Activated CD4-positive, alpha-beta T cell treated with anti-CD3 and anti-CD28 coated beads, Interleukin-10, Interleukin-2, amounts not matched to agents 100 ng/mL and 50 ng/mL, durations not matched to agents 16 hours and 8 hours (primary cell): ENCODE data around the gene IBA57.
"Not testable (repeated sequence)": the region's sequence is repeated elsewhere in the genome, so short reads cannot be mapped to it uniquely, and the experiment has no call there.

Source experiments
- DNase-seq: peaks from one replicate; pipeline ENCODE4 v3.0.0-alpha.2; 2020

The IBA57 gene

DNA sequence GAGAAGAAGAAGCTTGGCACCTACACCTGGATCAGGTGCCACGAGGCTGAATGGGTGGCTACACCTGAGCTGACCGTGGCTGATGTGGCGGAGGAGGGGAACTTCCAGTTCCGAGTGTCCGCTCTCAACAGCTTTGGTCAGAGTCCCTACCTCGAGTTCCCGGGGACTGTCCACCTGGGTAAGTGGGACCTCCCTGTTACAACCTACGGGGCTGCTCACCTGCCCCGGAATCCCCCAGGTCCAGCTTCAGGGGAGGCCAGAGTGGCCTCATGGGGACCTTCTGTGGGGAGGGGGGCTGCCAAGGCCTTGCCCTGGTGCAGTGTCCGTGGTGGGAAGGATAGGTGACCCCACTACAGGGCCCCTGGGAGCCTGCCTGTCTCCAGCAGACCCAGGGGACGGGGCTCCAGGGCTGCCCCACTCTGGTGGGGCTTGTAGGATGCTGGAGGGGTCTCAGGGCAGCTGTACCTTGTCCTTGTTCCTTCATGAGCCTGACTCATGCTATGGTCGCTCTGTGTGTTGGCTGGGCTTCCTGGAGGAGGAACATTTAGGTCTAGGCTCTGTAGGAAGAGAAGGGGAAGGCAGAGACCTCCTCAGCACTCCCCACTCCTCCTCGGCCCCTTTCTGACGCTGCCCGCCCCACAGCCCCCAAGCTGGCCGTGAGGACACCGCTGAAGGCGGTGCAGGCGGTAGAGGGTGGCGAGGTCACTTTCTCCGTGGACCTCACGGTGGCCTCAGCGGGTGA is 49.5 kb downstream of the IBA57 start:
- DNase-seq, result no peak

DNA sequence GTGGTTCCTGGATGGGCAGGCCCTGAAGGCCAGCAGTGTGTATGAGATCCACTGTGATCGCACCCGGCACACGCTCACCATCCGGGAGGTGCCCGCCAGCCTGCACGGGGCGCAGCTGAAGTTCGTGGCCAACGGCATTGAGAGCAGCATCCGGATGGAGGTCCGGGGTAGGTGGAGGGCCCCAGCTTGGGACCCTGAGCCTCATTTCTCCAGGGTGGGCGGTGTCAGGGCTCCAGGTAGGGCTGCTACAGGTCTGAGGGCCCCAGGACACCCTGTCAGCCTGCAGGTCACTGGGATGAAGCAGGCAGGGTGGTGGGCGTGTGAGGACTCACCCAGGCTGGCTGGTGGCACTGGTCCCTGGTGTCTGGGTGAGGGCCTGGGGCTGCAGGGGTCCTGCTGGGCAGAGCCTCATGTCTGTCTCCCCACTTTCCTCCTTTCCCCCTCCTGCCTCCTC is 50.1 kb downstream of the IBA57 start:
- DNase-seq, result no peak

DNA sequence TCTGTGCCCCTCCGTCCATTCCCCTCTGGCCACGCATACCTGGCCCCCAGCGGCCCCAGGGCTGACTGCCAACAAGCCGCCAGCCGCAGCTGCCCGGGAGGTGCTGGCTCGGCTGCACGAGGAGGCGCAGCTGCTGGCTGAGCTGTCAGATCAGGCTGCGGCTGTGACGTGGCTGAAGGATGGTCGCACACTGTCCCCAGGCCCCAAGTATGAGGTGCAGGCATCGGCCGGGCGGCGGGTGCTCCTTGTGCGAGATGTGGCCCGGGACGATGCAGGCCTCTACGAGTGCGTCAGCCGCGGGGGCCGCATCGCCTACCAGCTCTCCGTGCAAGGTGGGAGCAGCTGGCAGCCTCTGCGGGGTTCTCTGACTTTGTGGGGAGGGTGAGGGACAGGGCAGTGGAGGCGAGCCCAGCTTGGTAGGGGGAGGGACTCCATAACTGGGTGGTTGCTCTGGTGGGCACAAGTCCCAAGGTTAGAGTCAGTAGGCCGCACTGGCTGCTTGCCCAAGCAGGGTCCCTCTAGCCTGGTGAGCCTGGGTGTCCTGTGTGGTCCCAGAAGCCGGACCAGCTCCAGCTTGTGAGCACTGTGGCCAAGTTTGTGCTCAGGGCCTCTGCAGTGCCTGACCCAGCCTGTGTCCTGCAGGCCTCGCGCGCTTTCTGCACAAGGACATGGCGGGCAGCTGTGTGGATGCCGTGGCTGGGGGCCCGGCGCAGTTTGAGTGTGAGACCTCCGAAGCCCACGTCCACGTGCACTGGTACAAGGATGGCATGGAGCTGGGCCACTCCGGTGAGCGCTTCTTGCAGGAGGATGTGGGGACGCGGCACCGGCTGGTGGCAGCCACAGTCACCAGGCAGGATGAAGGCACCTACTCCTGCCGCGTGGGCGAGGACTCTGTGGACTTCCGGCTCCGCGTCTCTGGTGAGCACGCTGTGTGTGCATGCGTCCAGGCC is 51.0 kb downstream of the IBA57 start:
- DNase-seq, result no peak

DNA sequence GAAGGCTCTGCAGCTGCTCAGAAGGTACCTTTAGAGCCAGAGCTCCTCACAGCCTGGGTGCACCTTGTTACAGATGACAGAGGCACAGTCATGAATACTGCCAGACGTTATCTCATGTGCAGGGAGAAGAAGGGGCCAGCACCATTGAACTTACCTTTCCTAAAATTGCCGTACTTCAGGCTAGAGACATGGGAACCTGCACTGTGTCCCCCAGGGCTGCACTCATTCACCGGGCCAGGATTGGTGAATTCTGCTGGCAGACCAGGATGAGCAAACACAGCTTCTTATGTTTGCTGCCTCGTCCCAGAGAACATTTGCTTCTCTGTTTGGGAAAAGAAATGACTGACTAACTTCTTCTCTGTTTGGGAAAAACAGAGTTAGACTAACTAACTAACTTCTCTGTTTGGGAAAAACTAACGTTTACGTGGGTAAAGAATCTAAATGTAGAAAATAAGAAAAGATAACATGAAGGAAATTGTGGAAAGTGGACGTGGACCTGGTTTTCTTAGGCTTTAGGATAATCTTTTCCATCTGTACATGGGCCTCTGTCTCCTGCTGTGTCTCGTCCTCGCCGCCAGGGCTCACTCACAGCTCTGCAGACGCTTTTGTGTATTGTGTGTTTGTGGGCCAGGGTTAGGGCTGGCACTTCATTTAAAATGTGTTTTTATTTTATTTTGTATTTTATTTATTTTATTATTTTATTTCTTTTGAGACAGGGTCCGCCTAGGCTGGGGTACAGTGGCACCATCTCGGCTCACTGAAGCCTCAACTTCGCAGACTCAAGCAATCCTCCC is 52.1 kb downstream of the IBA57 start:
- no peak for DNase-seq

DNA sequence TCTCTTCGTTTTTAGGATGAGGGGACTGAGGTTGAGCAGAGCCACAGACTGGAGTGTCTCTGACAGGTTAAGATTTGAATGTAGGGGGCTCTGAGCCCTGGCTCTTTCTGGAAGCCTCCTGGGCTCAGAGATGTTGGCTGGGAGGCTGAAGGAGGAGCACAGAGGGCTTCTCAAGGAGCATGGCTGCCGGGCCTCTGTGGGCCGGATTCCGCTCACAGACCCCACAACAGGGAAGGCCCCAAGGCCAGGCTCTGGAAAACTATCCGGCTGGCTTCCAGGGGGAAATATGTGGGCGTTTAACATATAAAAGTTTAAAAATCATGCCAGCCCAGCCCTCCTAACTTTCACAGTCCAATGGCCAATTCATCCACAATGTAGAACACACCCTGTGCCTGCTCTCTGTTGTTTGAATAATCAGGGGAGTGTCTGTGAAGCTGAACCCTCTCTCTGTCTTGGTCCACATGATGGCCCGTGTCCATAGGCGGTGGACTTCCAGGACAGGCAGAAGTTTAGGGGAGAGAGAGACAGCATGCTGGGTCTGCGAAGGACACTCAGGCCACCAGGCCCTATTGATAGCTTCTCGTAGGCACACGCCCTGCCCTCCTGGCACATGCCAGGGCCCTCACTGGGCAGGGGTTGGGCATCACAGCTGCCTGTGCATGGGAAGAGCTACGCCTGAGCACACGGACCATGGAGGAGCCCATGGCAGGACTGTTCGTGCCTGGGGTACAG is 53.1 kb downstream of the IBA57 start:
- no peak for DNase-seq

DNA sequence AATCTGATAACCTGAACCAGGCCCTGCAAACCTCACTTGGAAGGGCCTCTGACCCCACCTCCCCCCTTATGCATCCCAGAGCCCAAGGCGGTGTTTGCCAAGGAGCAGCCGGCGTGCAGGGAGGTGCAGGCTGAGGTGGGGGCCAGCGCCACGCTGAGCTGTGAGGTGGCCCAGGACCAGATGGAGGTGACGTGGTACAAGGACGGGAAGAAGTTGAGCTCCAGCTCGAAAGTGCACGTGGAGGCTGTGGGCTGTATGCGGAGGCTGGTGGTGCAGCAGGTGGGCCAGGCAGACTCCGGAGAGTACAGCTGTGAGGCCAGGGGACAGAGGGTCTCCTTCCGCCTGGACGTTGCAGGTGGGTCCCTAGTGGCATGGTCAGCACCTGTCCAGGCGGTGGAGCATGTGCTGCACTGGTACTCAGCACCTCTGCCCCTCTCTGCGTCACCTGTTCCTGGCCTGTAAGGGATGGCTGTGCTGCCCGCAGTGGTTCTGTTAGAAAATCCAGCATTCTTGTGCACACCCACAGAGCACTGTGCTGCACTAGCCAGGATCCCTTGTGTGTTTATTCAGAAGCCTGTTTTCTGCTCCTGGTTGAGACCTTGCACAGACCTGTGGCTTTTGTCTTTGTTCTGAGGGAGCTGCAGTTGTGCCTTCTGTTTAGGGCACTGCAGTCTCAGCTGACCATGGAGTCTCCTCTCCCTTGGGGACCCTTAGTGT is 53.8 kb downstream of the IBA57 start:
- DNase-seq, result no peak

DNA sequence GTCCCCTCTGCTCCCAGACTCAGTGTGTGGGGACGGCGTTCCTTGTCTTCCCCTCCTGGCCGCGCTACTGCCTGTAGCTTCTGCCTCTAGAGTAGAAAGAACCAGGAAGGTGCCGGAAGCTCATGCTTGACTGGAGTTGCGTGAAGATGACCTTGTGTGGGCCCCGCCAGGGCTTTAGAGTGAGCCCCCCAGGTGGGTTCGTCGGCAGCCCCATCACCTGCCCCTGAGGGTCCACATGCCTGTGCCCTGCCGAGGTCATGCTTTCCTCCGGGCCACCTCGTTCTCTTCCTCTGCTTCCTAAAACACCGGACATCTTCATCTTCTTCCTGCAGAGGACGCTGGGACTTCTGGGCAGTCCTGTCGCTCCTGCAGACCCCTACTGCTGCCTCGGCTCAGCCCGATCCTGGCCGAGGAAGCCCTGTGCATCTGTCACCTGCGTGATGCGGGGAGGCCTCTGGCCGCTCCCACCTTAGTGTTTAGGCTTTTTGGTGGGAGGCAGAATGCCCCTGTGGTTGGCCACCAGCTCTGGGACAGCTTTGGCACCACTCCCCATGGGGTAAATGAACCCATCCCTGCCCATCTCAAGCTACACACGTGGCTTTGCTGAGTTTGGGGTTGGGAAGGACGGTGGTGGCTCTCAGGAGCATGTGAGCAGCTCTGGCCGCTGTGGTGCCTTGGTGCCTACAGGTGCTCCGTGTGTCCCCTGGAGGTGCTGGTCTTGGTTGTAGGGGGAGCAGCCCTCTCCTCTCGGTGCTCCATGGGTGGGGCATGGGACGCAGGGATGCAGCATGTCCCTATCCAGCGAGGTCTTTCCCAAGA is 54.6 kb downstream of the IBA57 start:
- no peak for DNase-seq

DNA sequence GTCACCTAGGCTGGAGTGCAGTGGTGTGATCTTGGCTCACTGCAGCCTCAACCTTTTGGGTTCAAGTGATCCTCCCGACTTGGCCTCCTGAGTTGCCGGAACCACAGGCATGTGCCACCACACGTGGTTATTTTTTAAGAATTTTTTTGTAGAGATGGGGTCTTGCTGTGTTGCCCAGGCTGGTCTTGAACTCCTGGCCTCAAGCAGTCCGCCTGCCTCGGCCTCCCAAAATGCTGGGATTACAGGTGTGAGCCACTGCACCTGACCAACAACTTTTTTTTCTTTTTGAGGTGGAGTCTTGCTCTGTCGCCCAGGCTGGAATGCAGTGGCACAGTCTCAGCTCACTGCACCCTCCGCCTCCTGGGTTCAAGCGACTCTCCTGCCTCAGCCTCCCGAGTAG is 55.5 kb downstream of the IBA57 start:
- not testable (repeated sequence) for DNase-seq

DNA sequence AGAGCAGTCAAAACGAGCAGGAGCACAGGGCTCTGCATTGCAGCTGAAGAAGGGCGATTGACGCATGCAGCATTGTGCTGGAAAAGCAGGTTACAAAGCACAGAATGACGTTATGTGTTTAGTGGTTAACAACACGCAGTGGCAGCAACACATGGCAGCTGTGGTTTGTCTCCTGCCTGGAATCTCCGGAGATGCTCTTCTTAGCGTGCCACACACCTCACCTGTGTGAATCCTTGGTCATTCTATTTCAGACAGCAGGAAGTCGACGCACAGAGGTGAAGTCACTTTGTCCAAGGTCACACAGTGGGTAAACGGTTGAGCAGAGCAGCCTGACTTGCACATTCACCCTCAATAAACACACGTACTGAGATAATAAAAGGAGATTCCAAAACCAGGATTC is 56.9 kb downstream of the IBA57 start:
- DNase-seq, result no peak

DNA sequence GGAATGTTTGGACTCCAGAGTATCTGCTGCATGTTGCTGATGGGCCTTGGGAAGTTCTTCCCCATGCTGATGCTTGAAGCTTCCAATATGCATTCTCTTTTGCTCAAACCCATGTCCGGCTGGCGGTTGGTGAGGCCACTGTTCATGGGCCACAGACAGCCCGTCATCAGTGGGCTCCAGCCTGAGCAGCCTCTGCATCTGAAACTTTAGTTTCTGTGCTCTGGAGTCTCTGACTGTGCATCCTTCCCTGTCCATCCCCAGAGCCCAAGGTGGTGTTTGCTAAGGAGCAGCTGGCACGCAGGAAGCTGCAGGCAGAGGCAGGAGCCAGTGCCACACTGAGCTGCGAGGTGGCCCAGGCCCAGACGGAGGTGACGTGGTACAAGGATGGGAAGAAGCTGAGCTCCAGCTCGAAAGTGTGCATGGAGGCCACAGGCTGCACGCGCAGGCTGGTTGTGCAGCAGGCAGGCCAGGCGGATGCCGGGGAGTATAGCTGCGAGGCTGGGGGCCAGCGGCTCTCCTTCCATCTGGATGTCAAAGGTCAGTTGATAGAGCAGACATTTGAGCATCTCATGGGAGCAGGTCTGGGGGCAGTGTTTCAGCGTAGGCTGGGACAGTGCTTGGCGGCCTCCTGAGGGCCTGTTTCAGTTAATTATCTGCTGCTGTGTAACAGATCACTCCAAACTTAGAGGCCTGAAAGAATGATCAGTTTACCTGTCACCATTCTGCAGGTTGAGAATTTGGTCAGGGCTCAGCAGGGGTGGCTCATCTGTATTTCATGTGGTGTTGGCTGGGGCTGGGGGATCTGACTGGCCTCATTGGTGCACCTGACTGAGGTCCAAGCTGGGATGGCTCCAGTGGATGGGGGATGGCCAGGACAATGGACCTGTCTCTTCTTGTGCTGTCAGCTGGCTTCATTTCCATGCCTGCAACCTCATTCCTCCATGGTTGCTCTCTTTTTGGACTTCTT is 58.9 kb downstream of the IBA57 start:
- no peak for DNase-seq

DNA sequence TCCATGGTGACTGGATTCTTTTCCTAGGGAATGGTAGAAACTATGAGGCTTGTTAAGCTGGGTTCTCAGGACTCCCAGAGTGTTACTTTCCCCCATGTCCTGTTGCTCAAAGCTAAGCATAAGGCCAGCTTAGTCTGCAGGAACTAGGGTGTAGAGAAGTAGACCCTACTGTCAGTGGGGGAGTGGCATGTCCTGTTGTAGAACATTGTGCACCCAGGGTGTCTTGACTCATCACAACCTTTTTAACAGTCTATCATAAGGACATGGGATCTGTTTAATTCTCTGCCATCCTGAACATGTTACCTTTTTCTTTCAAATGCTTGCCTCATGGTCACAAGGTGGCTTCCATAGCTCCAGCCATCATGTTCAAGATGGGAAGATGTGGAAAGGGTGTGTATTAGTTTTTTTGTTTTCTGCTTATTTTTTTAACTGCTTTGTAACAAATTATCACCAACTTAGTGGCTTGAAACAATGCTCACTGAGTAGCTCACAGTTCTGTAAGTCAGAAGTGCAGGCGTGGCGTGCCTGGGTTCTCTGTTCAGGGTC is 59.6 kb downstream of the IBA57 start:
- no peak for DNase-seq

DNA sequence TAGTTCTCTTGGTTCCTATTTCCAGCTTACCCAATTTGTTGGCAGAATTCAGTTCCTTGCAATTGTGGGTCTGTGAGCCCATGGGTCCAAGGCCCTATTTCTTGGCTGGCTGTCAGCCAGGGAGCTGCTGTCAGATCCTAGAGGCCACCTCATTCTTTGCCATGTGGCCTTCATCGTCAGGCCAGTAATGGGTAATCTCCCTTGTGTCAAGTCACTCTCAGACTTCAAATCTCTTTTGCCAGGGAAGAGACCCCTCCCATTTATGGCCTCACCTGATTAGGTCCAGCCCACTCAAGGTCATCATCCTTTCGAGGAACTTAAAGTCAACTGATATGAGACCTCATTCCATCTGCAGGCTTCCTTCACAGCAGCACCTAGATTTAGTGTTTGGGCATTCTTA is 60.1 kb downstream of the IBA57 start:
- DNase-seq, result no peak

DNA sequence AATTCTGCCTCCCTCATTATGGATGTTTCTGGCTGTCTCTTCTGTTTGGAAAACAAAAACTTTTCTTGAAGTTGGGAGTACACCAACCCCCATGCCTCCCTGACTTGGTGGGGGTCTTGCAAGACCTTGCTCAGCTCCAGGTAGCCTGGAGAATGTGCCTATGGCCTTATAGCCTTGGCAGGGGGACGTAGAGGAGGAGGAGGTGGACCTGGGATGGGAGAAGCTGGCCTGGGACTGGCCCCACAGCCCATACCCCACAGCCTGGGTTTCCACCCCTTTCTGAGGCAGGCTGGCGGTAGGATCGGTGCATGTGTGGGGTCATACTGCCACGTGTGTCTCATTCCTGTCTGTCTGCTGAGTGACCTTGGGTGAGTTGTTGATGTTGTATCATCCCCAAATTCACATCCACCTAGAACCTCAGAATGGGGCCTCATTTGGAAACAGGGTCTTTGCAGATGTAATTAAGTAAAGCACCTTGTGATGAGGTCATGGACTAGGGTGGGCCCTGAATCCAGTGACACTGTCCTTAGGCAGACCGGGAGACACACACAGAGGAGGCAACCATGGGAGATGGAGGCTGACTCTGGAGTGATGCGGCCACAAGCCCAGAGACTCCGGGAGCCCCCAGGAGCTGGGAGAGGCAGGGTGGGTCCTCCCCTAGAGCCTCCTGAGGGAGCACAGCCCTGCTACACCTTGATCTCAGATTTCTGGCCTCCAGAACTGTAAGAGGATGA is 60.7 kb downstream of the IBA57 start:
- no peak for DNase-seq

DNA sequence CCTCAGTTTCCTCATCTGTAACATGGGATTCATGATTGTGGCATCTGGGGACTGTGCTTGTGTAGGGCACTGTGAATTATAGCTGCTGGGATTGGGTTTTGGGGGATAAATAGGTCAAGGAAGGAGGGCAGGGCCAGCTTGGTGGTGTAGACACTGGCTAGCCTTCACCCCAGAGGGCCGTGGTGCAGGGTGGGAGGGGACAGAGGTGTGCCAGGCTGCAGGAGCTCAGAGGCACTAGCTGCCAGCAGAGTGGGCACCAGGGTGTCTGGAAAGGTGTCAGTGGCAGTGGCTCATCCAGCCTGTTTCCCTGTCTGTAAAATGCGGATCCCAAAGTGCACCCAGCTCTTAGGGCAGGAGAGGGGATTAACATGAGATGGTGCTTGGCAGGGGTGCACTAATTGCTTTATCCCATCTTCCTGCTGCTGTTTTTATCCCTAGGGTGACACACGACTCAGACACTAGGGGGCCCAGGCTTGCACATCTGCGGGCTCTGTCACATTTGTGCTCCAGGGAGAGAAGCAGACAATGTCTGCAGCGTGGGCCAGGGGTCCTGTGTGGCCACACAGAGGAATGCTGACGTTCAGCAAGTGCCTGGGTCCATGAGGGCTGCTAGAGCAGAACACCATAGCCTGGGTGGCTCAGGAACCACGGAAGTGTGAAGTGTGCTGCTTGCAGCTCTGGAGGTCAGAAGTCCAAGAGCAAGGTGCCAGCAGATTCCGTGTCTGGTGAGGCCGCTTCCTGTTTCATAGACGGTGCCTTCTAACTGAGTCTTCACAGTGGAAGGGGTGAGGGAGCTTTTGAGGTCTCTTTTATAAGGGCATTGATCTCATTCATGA is 61.6 kb downstream of the IBA57 start:
- no peak for DNase-seq

DNA sequence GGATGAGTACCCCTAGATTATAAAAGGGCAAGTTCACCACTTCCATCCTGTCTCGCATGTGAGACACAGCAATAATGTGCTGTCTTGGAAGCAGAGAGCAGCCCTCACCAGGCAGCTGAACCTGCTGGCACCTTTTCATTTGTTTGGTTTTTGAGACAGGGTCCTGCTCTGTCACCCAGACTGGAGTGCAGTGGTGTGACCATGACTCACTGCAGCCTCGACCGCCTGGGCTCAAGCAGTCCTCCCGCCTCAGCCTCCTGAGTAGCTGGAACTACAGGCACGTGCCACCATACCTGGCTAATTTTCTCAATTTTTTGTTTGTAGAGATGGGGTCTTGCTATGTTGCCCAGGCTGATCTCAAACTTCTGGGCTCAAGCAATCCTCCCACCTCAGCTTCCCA is 62.5 kb downstream of the IBA57 start:
- not testable (repeated sequence) for DNase-seq

DNA sequence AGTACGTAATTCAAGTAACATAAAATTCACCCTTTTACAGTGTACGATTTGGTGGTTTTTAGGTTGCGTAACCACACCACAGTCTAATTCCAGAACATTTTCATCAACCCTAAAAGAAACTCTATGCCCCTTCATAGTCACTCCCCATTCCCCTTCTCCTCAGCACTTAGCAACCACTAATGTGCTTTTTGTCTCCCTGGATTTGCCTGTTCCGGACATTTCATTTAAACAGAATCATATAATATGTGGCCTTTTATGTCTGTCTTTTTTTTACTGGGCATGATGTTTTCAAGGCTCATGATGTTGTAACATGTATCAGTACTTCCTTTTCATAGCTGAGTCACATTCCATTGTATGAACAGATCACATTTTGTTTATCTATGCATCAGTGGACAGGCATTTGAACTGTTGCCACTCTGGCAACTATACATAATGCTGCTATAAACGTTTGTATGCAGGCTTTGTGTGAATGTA is 63.0 kb downstream of the IBA57 start:
- DNase-seq, result no peak

DNA sequence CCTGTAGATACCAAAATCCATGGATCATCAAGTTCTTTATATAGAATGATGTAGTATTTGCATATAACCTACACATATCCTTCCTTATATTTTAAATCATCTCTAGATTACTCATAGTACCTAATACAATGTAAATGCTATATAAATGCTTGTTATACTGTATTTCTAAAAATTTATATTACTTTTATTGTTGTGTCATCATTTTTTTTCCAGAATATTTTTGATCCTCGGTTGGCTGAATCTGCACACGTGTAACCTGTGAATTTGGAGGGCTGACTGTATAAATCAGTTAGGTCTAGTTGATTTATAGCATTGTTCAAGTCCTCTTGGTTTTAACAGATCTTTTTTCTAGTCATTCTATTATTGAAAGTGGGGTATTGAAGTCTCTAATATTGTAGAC is 65.6 kb downstream of the IBA57 start:
- no peak for DNase-seq
